HG02610 (cell line): ENCODE measurements around the gene RNF126.
"Not testable (repeated sequence)": the region's sequence is repeated elsewhere in the genome, so short reads cannot be mapped to it uniquely, and the experiment has no call there.

Experiments used
- ATAC-seq: cut with Tn5 transposase; IDR thresholded peaks from one replicate; pipeline ENCODE4 v1.9.1; 2021; ENCODE audit warnings: mild to moderate bottlenecking, moderate library complexity; ENCODE audit not compliant: unreplicated experiment

The RNF126 gene

DNA sequence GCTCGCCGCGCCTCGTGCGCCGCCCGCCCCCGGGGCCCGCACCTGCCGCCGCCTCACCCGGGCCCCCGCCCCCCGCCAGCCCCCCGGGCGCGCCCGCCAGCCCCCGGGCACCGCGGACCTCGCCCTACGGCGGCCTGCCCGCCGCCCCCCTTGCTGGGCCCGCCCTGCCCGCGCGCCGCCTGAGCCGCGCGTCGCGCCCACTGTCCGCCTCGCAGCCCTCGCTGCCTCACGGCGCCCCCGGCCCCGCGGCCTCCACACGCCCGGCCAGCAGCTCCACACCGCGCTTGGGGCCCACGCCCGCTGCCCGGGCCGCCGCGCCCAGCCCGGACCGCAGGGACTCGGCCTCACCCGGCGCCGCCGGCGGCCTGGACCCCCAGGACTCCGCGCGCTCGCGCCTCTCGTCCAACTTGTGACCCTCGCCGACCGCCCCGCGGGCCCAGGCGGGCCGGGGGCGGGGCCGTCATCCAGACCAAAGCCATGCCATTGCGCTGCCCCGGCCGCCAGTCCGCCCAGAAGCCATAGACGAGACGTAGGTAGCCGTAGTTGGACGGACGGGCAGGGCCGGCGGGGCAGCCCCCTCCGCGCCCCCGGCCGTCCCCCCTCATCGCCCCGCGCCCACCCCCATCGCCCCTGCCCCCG lies 46.8 kb downstream of the RNF126 start:
- ATAC-seq: no peak

DNA sequence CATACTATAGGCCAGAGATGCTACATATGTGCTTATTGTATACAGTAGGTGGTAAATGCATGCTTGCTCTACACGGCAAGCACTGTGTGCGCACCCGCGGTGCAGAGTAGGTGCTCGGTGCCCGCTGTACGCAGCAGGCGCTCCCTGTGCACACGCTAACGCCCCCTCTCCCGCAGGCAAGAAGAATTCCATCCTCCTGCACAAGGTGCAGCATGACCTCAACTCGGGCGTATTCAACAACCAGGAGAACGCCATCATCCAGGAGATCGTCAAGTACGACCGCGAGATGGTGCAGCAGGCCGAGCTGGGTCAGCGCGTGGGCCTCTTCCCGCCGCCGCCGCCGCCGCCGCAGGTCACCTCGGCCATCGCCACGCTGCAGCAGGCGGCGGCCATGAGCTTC lies 47.4 kb downstream of the RNF126 start:
- ATAC-seq: no peak

DNA sequence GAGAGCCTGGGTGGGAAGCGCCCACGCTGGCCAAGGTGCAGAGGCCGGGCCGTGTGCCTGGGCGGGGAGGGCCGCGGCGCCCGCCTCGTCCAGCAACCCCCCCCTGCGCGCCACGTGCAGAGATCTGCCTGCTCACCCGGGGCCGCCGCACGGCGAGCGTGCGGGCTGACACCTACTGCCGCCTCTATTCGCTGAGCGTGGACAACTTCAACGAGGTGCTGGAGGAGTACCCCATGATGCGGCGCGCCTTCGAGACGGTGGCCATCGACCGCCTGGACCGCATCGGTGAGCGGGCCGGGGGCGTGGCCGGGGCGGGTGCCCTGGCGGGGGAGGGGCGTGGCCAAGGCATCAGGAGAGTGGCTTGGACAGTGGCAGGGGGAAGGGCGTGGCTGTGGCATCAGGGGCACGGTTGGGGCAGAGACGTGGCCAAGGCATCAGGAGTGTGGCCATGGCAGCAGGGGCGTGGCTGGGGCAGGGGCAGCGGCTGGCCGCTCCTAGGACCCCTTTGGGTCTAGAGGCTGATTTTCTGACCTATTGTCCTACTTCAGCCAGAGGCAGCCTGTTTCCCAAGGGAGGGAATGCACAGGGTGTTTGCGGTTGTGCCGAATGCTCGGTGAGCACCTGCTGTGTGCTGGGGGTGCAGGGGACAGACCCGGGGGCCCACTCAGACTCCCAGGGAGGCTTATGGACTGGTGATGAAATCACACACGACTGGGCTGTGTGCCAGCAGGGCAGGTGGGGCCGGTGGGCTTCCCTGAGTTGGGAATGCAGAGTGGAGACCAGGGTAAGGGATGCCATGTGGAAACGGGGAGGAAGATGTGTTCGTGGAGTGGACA lies 49.1 kb downstream of the RNF126 start:
- ATAC-seq: no peak

DNA sequence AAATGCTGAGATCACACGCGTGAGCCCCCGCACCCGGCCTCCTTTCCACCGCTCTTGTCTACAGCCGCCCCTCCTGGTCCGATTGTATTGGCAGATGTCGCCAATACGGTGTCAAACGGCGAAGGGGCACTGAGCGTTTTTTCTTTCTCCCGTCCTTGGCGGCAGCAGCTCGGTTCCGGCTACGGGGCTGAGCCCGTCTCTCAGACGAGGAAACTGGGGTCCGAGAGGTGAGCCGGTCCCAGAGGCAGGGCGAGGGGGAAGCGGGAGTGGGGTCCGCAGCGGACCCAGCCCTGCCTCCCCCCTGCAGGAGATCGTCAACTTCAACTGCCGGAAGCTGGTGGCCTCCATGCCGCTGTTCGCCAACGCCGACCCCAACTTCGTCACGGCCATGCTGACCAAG lies 50.1 kb downstream of the RNF126 start:
- no peak for ATAC-seq

DNA sequence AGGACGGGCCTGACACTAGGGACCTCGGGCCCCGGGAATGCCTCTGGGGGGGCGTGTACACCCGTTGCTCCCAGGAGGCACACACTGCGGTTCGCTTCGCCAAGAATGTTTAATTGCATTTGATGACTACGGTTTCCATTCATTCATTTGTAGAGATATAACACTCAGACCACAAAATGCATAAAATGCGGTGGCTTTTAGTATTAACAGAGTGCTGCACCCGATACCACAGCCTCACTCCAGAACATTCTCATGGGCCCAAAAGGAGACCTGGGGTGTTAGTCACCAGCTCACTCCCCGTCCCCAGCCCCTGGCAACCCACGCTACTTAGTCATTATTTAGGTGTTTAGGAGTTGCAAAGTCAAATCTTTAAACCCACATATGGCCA lies 51.5 kb downstream of the RNF126 start:
- ATAC-seq: no peak

DNA sequence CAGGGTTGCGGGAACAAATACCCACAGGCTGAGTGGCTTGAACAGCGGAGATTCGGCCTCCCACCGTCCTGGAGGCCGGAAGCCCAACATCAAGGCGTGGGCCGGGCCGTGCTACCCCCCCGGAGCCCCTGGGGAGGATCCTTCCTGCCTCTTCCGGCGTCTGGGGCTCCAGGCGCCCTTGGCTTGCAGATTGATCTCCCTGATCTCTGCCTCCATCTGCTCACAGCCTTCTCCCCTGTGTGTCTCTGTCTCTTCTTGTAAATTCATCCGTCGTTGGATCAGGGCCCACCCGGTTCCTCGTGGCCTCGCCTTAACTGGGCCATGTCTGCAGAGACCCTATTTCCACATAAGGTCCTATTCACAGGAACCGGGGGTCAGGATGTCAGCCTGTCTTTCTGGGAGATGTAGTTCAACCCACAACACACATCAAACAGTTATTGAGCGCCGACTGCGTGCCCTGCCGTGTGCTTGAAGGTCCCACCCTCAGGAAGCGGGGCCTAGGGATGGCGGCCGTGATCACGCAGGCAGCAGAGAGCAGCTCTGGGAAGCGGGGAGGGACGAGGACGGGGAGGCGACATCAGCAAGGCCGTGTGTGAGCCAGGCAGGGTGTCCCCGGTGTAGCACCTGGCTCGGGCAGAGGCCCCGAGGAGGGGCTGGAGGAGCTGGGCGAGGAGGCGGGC lies 52.1 kb downstream of the RNF126 start:
- ATAC-seq: no peak

DNA sequence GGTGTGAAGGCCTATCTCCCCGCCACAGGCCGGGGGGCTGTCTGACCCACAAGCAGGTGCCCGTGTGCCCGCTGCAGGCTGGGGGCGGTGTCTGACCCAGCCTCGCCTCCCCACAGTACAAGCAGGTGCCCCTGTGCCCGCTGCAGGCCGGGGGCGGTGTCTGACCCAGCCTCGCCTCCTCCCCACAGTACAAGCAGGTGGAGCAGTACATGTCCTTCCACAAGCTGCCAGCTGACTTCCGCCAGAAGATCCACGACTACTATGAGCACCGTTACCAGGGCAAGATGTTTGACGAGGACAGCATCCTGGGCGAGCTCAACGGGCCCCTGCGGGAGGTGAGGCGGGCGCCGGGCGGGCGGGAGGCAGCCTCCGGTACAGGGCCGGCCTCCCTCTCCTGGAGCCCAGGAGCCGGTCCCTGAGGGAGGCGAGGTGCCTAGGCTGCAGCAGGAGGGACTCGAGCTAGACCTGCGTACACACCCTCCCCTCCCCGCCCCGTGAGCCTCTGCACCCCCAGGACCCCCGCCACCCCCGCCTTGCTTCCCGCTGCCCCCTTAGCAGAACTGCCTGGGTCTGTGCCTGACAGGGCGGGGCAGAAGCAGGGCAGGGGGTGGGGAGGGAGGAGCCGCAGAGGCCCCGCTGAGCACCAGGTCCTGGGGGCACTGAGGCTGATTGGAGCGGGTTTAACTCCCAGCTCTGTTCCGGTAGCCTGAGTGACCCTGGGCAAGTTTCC lies 52.8 kb downstream of the RNF126 start:
- no peak for ATAC-seq

DNA sequence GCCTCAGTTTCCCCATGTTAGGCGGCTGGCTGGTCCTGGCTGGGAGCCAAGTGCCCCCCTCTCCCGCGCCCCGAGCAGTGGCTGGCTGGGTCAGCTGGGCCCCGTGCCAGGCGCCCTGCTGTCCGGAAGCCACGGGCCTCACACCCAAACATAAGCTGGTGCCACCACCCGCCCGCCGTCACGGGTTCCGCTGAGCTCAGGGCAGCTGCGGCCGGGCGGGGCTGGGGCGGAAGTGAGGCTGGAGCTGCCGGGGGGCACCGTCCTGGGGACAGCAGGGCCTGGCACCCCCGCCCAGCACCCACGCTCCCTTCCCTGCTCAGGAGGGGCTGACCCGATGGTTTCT lies 54.0 kb downstream of the RNF126 start:
- ATAC-seq: no peak

DNA sequence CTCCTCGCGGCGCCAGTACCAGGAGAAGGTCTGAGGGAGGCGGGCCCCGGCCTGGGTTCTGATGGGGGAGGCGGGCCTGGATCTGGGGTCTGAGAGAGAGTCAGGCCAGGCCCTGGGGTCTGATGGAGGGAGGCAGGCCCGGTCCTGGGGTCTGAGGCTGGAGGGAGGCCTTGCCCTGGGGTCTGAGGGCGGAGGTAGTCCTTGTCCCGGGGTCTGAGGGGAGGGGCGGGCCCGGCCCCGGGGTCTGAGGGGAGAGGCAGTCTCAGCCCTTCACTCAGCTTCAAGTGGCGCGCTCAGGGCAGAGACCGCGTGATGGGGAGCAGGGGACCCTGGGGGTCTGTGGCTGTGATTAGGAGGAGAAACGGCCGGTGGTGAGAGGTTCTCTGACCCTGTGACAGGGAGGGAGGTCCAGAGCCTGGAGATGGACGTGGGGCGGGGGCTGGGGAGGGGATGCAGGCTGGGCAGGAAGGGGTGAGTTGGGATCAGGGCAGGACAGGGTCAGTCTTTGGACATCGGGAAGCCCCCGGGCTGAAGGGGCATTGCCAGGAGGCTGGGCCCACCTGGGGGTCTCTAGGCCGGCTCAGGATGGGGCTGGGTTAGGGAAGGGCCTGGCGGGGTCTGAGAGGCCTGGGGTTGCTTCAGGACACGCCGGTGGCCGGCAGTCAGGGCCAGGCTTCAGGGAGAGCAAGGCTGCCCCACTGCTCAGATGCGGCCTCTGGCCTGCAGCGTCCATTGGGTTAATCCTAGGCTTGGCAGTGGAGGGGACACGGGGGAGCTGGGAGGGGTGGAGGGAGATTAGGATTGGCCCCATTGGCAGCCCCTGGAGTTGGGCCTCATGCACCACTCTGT lies 54.6 kb downstream of the RNF126 start:
- no peak for ATAC-seq

DNA sequence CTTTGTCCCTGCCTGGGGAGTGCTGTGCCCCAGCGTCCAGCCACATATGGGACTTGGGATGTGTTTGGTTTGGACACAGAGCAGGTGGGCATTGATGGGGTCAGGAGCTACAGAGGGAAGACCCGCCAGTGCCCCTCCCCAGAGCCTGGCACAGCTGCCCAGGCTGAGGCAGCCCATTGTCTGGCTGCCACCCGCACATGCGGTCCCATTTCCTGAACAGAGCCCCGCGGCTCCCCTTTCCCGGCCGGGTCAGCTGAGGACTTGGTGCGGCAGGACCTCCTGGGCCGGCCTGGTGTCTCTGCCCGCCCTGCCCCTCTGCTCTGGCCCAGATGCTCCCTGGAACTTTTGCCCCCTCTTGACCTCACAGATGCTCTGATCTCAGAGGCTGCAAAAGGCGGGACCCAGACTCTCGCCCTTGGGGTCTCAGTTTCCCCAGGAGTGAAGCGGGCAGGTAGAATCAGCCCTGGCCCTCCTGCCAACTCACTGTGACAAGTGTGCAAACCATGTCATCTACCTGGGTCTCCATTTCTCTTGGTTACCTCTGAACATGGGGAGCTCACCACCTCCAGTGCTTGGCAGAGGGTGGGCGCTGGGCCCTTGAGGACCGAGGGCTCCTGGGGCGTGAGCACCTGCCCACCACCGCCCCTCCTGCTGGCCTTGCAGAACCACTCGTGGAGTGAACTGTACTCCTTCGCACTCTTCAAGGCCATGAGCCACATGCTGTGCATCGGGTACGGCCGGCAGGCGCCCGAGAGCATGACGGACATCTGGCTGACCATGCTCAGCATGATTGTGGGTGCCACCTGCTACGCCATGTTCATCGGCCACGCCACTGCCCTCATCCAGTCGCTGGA lies 55.5 kb downstream of the RNF126 start:
- ATAC-seq: no peak

DNA sequence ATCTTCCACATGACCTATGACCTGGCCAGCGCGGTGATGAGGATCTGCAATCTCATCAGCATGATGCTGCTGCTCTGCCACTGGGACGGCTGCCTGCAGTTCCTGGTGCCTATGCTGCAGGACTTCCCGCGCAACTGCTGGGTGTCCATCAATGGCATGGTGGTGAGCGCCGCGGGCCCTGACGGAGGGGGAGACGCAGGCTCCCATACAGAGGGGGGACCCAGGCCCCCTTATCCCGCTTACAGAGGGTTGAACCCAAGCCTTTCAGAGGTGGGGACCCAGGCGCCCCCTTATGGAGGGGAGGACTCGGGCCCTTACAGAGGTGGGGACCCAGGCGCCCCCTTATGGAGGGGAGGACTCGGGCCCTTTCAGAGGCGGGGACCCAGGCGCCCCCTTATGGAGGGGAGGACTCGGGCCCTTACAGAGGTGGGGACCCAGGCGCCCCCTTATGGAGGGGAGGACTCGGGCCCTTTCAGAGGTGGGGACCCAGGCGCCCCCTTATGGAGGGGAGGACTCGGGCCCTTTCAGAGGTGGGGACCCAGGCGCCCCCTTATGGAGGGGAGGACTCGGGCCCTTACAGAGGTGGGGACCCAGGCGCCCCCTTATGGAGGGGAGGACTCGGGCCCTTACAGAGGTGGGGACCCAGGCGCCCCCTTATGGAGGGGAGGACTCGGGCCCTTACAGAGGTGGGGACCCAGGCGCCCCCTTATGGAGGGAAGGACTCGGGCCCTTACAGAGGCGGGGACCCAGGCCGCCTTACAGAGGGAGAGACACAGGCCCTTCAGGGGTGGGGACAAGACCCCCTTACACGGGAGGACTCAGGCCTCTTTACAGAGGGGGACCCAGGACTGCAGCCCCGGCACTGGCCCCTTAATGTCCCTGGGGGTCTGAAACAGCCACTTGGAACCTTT lies 57.7 kb downstream of the RNF126 start:
- not testable (repeated sequence) for ATAC-seq

DNA sequence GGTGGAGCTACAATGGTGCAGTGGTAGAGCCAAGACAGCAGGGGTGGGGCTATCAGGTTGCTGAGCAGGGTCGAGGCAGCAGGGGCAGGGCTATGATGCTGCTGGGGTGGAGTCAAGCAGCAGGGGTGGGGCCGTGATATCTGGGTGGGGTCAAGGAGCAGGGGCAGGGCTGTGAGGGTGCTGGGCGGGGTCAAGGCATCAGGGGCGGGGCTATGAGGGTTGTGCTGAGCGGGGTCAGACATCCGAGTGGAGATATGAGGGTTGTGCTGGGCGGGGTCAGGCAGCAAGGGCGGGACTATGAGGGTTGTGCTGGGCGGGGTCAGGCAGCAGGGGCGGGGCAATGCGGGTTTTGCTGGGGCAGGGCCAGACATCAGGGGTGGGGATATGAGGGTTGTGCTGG lies 58.7 kb downstream of the RNF126 start:
- ATAC-seq: no peak

DNA sequence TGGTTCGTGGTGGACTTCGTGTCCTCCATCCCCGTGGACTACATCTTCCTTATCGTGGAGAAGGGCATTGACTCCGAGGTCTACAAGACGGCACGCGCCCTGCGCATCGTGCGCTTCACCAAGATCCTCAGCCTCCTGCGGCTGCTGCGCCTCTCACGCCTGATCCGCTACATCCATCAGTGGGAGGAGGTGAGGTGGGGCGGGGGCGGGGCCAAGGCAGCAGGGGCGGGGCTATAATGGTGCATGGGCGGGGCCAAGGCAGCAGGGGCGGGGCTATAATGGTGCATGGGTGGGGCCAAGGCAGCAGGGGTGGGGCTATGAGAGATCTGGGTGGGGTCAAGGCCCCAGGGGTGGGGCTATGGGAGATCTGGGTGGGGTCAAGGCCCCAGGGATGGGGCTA lies 59.2 kb downstream of the RNF126 start:
- not testable (repeated sequence) for ATAC-seq

DNA sequence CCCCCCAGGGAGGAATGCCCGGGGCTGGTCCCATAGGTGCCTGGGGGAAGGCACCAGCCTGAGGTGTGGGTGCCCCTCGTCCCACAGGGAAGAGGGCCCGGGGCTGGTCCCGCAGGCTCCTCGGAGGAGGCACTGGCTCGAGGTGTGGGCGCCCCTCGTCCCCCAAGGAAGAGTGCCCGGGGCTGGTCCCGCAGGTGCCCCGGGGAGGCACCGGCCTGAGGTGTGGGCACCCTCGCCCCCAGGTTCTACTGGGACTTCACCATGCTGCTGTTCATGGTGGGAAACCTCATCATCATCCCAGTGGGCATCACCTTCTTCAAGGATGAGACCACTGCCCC lies 59.7 kb downstream of the RNF126 start:
- not testable (repeated sequence) for ATAC-seq

DNA sequence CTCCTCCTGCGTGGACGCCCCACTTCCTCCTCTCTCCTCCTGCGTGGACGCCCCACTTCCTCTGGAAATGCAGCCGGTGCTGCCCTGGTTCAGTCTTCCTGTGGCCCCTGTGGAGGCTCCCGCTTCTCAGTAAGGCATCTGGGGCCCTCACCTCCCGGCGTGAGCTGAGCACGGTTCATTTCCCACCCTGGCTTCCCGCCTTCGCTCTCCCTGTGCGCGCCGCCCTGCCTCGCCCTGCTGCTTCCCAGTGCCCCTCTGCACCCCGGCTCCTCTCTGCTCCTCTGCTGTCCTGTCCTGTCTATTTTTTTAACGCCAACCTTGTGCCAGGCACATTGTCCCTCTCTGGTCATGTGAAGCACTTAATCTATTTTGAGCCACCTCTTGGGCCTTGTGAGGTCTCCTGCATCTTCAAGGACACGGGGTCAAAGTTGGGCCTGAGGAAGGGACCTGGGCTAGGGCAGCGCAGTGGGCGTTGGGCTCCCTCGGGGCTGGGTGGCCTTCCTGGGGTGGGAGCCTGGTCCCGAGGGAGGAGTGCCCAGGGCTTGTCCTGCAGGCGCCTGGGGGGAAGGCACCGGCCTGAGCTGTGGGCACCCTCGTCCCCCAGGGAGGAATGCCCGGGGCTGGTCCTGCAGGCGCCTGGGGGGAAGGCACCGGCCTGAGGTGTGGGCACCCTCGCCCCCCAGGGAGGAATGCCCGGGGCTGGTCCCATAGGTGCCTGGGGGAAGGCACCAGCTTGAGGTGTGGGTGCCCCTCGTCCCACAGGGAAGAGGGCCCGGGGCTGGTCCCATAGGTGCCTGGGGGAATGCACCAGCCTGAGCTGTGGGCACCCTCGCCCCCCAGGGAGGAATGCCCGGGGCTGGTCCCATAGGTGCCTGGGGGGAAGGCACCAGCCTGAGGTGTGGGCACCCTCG lies 60.4 kb downstream of the RNF126 start:
- ATAC-seq: no peak

DNA sequence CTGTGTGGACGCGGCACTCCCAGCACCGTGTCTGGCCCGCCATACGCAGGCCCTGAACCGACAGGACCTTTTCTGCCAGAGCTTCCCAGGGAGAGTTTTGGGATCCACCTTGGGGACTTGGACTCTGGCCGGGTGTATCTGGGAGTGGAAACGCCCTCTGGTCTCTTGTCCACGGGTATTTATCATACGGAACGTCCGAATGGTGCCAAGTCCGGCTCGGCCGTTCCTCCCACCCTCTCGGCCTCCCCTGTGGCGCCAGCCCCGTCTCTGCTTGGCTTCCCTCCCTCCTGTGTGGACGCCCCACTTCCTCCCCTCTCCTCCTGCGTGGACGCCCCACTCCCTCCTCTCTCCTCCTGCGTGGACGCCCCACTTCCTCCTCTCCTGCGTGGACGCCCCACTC lies 61.2 kb downstream of the RNF126 start:
- ATAC-seq: no peak

DNA sequence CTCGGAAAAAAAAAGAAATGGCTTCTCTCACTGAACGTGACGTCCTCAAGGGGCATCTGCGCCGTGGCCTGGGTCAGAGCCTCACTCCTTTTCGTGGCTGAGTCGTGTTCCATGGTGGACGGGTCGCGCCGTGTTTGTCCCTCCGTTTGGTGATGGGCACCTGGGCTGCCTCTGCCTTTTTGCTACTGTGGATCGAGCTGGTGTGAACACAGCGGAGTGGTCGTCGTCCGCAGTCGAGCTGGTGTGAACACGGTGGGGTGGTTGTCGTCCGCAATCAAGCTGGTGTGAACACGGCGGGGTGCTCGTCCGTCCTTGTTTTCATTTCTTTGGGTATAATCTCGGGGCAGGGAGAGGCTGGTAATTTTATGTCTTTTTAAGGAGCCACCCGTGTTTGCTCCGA lies 61.7 kb downstream of the RNF126 start:
- ATAC-seq: no peak
